Esophagus muscularis mucosa (tissue), 3 donors: ENCODE results near the gene MAP4K1.
A peak's percentile ranks its signal among the peaks of the same experiment; 100 is the strongest.

ENCODE experiments used
- POLR2AphosphoS5 ChIP-seq, 2 donors: sonication (generic); formaldehyde crosslinking; IDR thresholded peaks; one replicate each; pipeline ENCODE4 v1.6.1; 2017; ENCODE audit warnings: antibody characterized with exemption in 2 of 2
- TF ChIP-seq, protein P1 (sequence below), 3 experiments: fragments of 200-600 bp in 2 of 3; fragments of 450-650 bp in 1 of 3; sonication (generic) in 2 of 3; IDR thresholded peaks; one replicate each; pipeline ENCODE4 v1.5.1; 2017 to 2019; ENCODE audit warnings: antibody characterized with exemption in 3 of 3, mild to moderate bottlenecking in 2 of 3, moderate library complexity in 1 of 3

DNA sequence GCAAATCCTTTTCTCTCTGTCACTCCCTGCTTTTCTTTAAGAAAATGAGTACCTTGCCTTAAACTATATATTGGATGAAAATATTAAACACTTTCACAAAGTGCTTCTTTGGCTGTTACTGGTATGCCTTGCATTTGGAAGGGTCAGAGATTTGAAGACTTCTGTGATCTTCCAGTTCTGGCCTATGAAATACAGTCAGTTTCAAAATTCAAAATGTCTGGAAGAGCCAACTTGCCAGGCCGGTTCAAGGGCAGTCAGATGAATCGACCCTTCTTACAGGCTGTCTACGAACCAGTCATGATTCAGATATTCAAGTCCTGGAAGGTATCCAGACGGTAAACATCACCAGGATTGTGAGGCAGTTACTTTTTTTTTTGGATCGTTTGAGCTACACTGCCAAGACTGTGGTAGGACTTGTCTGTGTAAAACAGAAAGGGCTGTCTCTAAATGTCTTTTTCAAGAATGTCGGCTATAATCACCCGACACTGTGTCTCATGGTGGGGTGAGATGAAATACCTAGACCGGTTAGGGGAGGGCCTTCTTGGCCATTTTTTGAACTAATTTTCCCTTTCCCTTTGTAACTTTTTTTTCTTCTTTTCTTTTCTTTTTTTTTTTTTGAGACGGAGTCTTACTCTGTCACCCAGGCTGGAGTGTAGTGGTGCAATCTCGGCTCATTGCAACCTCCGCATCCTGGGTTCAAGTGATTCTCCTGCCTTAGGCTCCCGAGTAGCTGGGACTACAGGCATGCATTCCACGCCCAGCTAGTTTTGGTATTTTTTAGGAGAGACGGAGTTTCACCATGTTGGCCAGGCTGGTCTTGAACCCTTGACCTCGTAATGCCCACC, 40.9 kb upstream of the MAP4K1 start:
- peak; percentile 85 to 90 for TF ChIP-seq POLR2AphosphoS5 (IDR thresholded peaks at IDR 0.05)
- TF ChIP-seq, protein P1, sequence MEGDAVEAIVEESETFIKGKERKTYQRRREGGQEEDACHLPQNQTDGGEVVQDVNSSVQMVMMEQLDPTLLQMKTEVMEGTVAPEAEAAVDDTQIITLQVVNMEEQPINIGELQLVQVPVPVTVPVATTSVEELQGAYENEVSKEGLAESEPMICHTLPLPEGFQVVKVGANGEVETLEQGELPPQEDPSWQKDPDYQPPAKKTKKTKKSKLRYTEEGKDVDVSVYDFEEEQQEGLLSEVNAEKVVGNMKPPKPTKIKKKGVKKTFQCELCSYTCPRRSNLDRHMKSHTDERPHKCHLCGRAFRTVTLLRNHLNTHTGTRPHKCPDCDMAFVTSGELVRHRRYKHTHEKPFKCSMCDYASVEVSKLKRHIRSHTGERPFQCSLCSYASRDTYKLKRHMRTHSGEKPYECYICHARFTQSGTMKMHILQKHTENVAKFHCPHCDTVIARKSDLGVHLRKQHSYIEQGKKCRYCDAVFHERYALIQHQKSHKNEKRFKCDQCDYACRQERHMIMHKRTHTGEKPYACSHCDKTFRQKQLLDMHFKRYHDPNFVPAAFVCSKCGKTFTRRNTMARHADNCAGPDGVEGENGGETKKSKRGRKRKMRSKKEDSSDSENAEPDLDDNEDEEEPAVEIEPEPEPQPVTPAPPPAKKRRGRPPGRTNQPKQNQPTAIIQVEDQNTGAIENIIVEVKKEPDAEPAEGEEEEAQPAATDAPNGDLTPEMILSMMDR (IDR thresholded peaks at IDR 0.05): no peak
